Measurements from ENCODE around the gene ALG5.

The ALG5 gene

GRCh38 chr13:36915896-36916640, 83.1 kb downstream of the ALG5 start:
- no peak for DNase-seq (ENCODE audit: low spot score)

- DNase-seq (ENCODE audit: low spot score), result no peak
These were observed 84.0 kb downstream of the ALG5 start for GRCh38 chr13:36915106-36915505.

GRCh38 chr13:36914648-36915047, 84.5 kb downstream of the ALG5 start:
- DNase-seq (ENCODE audit: low spot score), result no peak

DNA sequence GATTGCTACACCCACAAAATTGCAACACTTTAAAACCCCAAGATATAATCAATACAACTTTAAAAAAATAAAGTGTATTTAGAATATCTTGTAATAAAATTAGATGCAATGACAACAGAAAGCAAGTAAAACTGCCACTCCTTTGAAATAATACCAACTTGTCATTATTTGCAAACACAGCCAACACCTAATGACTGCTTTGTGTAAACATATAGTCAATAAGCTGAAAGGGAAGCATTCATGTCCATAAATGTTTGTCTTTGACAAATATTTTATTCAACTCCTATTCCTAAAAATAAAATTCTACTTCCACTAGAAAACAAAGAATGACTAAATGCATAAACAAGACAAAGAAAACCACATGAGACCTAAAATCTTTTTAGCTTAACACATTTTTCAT, 85.7 kb downstream of the ALG5 start:
- no peak for DNase-seq (ENCODE audit: low spot score)

GRCh38 chr13:36912973-36913372, 86.2 kb downstream of the ALG5 start:
- no peak for DNase-seq (ENCODE audit: low spot score)

DNA sequence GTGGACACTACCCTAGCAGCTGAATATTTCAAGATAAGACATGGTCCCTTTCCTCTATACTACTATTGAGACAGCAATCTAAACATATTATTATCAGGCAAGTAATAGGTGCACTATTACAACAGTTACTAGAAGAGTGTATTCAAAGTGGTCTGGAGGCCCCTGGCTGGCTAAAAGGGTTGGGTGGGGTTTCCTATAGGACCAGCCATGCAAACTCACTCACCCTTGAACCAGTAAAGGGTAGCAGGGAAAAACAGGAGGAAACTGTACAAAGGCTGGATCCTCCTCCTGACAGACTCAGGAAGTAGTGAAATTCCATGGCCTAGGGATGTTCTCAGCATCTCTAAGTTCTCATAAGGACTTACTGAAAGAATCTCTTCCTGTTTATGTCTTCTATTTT, 86.8 kb downstream of the ALG5 start:
- DNase-seq (ENCODE audit: low spot score), result no peak

- DNase-seq (ENCODE audit: low spot score), result no peak
These were observed 88.6 kb downstream of the ALG5 start for GRCh38 chr13:36910545-36910944.

DNA sequence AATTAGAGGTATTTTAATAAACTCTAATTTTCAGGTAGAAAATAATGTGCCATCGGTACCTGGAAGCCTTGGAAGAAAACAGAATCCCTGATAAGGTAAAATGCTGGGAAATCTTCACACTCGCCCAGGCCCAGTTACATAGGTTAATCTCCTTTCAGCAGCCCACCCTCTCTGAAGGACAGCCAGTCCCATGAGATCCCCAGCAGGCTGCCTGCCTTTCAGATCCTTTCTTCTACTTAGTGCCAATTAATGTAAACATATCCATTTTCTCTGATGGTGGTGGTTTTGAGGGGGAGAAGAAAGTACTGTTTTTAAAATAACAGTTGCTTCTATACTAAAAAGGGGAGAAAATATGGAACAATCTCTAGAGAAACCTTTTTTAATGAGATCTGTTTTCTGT, 91.3 kb downstream of the ALG5 start:
- DNase-seq (ENCODE audit: low spot score), result no peak

GRCh38 chr13:36907266-36907665, 91.9 kb downstream of the ALG5 start:
- DNase-seq (ENCODE audit: low spot score), result no peak

DNA sequence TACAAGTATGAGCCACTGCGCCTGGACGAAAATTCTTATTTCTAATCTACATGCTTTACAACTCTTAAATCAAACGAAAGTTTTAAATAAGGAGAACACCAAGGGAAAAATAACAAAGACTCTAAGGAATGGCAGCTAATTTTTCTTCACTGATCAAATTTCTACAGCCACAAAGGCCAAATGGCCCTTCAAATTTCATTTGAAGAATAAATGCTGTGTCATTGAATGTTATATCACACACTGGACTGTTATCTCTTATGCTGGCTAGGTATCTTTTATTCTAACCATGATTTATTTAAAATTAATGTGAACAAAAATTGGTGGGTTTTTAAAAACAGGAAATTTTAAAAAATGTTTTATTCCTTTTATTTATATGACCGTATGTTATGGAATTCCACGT, 93.2 kb downstream of the ALG5 start:
- no peak for DNase-seq (ENCODE audit: low spot score)

- no peak for DNase-seq (ENCODE audit: low spot score)
These were observed 95.1 kb downstream of the ALG5 start for GRCh38 chr13:36903925-36904595.

Measured in CD4-positive, alpha-beta T cell treated with Interleukin-2 at 100 ng/mL for 4 hours (primary cell).